ENCODE data around the gene STXBP6.

Gene STXBP6

GRCh38 chr14:25033358-25033757 is 16.6 kb downstream of the STXBP6 start:
- no peak for DNase-seq
- no peaks in the 10 kb centered on the region for H3K4me1 ChIP-seq
- no peak overlapping the region for H3K4me3 ChIP-seq (ENCODE audit: low read depth, low read length)
- H3K9me3 ChIP-seq = no peaks in the 10 kb centered on the region
- TF ChIP-seq CTCF (IDR thresholded peaks at IDR 0.05; ENCODE audit: low read depth, low read length) = no peak
- no peaks in the 10 kb centered on the region for H3K36me3 ChIP-seq
- H3K27me3 ChIP-seq = no peaks in the 10 kb centered on the region

- TF ChIP-seq CTCF (IDR thresholded peaks at IDR 0.05; ENCODE audit: low read depth, low read length) = peak; percentile 51
- H3K9me3 ChIP-seq = no peaks in the 10 kb centered on the region
- H3K4me3 ChIP-seq (ENCODE audit: low read depth, low read length) = no peak overlapping the region
- no peaks in the 10 kb centered on the region for H3K4me1 ChIP-seq
- peak; percentile 40 for DNase-seq
- H3K36me3 ChIP-seq = no peaks in the 10 kb centered on the region
- no peaks in the 10 kb centered on the region for H3K27me3 ChIP-seq
Measured at GRCh38 chr14:25032092-25032784, 17.7 kb downstream of the STXBP6 start.

GRCh38 chr14:25026476-25027137 is 23.3 kb downstream of the STXBP6 start:
- H3K4me1 ChIP-seq = no peaks in the 10 kb centered on the region
- H3K27me3 ChIP-seq = no peaks in the 10 kb centered on the region
- H3K9me3 ChIP-seq = no peaks in the 10 kb centered on the region
- no peak overlapping the region for H3K4me3 ChIP-seq (ENCODE audit: low read depth, low read length)
- no peaks in the 10 kb centered on the region for H3K36me3 ChIP-seq
- DNase-seq = no peak
- TF ChIP-seq CTCF (IDR thresholded peaks at IDR 0.05; ENCODE audit: low read depth, low read length) = no peak

GRCh38 chr14:25019892-25020291 is 30.1 kb downstream of the STXBP6 start:
- DNase-seq = no peak
- Histone ChIP-seq H3K27me3 (no peaks in the 10 kb centered on the region), H3K36me3 (no peaks in the 10 kb centered on the region), H3K9me3 (no peaks in the 10 kb centered on the region), H3K4me1 (no peaks in the 10 kb centered on the region), H3K4me3 (ENCODE audit: low read depth, low read length) (no peak overlapping the region)
- TF ChIP-seq CTCF (IDR thresholded peaks at IDR 0.05; ENCODE audit: low read depth, low read length) = no peak

- DNase-seq = no peak
- Histone ChIP-seq H3K36me3 (no peaks in the 10 kb centered on the region), H3K27me3 (no peaks in the 10 kb centered on the region), H3K4me3 (ENCODE audit: low read depth, low read length) (no peak overlapping the region), H3K9me3 (no peaks in the 10 kb centered on the region), H3K4me1 (no peaks in the 10 kb centered on the region)
- TF ChIP-seq CTCF (IDR thresholded peaks at IDR 0.05; ENCODE audit: low read depth, low read length) = no peak
Measured at GRCh38 chr14:25017562-25017961, 32.4 kb downstream of the STXBP6 start.

- no peak overlapping the region for H3K4me3 ChIP-seq (ENCODE audit: low read depth, low read length)
- no peaks in the 10 kb centered on the region for H3K36me3 ChIP-seq
- H3K9me3 ChIP-seq = no peaks in the 10 kb centered on the region
- DNase-seq = no peak
- H3K27me3 ChIP-seq = no peaks in the 10 kb centered on the region
- H3K4me1 ChIP-seq = no peaks in the 10 kb centered on the region
- TF ChIP-seq CTCF (IDR thresholded peaks at IDR 0.05; ENCODE audit: low read depth, low read length) = no peak
Measured at GRCh38 chr14:25015761-25016160, 34.2 kb downstream of the STXBP6 start.

Measured in BE2C (cell line).